IPS DF 19.7 (cell line): ENCODE data around the gene TNIK.

Source experiments
- DNase-seq: peaks from one replicate; pipeline ENCODE4 v3.0.0-alpha.2; 2013; ENCODE audit warnings: low read depth, low spot score

TNIK gene

GRCh38 chr3:171459942-171460724 lies at the start of gene TNIK:
Gene TNIK, minus strand, starts transcription at chr3:171460405. Its CDS starts 342 bp downstream, at chr3:171460063.
- no peak for DNase-seq

- DNase-seq: no peak
These were observed 48.5 kb upstream of the TNIK start for GRCh38 chr3:171508676-171509075.

GRCh38 chr3:171508206-171508605 lies 48.0 kb upstream of the TNIK start:
- no peak for DNase-seq

DNA sequence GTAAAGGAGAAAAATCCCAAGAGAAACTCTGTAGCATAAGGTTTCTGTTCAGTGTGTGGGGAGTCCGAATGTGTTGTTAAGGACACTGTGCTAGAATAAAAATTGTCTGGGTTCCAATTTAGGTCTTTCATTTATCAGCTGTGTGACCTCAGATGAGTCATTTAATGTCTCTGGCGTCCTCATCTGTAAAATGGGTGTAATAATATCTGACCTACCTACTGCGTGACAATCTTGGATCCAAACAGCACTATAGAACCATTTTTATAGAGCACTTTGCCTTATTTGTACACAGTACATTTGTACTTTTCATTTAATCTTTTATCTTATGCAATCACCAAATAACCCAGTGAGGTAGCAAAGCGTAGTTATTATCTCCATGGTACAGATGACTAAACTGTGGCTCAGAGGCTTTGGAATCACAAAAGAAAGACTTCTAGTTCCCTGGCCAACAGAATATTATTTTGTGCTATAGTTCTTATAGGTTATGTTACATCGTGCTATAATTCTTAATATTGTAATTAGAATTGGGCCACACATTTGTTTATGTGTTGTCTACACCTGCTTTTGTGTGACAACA lies 46.6 kb upstream of the TNIK start:
- DNase-seq: no peak

- DNase-seq: no peak
These were observed 45.7 kb upstream of the TNIK start for GRCh38 chr3:171505822-171506333.

GRCh38 chr3:171504376-171504775 lies 44.2 kb upstream of the TNIK start:
- no peak for DNase-seq

DNA sequence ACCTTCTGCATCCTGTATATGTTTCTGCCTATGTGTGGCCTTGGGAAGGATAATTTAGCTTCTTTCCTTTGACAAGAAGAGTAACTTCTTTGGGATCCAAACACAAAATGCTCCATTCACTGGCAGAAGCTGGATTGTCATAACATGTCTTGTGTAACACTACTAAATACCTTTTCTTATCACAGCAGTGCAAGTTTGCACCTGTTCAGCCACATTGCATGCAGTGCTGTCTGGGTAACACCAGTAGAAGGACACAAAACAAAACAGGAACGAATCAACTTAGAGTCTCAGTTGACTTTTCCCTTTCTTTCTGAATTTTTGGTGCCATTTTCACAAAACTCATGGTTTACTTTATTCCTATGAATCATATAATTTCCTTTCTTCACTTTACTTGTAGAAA lies 43.6 kb upstream of the TNIK start:
- DNase-seq: no peak

GRCh38 chr3:171498921-171499320 lies 38.7 kb upstream of the TNIK start:
- DNase-seq: no peak

DNA sequence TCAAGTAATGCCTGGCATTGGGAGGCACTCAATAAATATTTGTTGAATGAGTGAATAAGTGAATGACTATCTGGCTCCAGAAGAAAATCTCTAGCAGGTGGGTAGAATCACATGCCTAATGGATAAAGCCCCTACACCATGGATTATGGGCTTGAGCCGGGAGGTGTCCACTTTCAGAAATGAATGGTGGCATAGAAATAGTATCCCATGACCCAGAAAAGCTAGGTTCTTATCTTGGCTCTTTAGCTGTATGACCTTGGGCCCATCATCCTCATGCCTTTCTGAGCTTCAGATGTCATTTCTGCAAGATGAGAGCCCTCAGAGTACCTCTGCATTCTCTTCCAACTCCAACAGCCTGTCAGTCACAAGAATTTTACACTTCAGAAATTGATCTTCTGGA lies 37.3 kb upstream of the TNIK start:
- no peak for DNase-seq

DNA sequence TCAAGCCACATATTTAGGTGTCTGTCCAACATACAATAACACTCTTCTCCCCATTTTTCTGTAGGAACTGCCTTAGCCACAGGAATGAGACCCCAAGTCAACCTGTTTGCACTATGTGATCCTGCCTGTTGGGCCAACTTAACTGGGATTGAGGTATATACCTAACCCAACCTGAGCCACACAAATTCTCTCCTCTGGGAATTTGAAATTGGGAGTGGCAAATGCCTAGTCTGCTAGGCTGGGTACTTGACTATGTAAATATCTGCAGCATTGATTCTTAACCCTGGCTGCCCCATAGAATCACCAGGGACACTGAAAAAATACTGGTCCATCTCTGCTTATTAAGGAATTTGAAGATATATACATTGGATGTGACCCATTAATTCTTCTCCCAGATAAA lies 35.2 kb upstream of the TNIK start:
- DNase-seq: no peak

- DNase-seq: no peak
These were observed 34.4 kb upstream of the TNIK start for GRCh38 chr3:171494457-171495109.

GRCh38 chr3:171491361-171491760 lies 31.2 kb upstream of the TNIK start:
- DNase-seq: no peak

GRCh38 chr3:171490901-171491300 lies 30.7 kb upstream of the TNIK start:
- no peak for DNase-seq

- DNase-seq: no peak
These were observed 29.1 kb upstream of the TNIK start for GRCh38 chr3:171489348-171489747.

- no peak for DNase-seq
These were observed 28.3 kb upstream of the TNIK start for GRCh38 chr3:171488479-171488878.

DNA sequence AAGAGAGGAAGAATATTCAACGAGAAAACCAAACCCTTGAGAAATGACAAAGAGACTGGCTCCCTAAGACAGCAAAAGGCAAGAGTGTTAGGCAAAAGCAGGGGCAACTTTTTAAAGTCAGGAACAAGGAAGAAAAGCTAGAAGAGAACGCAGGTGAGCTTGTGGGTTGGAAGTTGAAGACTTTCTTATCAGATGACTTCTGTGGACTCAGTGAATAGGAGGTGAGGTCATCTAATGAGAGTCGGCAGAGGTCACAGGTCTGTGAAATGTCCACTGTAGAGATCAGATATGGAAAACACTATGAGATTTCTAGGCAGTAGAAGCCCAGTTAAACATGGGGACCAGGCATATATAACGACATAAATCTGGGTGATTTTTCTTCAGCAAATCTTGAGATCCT lies 27.2 kb upstream of the TNIK start:
- DNase-seq: no peak

DNA sequence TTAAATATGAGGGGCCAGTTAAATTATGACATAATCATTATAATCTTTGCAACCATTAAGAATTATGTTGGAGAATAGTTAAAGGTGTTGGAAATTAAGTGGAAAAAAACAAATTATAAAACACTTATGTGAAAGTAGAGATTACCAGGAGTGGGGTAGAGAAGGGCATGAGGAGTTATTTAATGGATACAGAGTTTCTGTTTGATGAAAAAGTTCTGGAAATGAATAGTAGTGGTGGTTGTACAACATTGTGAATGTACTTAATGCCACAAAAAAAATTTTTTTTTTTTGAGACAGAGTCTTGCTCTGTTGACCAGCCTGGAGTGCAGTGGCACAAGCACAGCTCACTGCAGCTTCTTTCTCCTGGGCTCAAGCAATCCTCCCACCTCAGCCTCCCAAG lies 25.1 kb upstream of the TNIK start:
- DNase-seq: no peak

DNA sequence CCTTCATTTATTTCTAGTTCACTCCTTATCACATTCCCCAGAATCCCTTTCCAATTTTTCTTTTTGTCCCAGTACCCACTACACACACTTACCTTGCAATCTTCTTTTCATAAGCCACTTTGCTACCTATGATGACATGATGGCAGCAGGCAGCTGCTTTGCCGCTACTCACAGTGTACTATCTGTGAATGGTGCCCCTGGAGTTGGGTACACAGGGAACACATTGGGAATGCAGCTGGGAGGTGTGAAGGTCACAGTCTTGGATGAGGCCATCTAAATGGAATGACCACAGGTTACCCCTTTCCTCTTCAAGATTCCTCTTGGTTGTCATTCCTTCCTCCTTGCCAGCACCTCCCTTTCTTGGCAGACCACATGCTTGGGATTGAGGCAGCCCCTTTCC lies 20.8 kb upstream of the TNIK start:
- no peak for DNase-seq

DNA sequence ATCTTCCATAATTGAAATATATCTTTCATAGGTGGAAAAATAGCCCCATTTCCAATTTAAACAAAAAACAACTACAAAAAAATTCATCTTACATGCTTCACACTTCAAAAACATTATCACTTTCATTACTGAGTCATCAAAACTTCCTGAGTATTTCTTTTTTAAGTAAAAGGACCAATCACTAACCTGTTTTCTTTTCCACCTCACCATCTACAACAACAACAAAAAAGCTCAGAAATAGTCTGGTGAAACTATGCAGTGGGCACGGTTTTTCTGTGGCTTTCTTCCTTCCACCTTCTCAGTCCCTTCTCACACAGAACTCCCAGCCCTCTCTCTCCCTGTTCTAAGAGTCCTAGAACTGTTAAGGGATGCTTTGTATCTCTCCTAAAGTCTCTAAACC lies 20.3 kb upstream of the TNIK start:
- no peak for DNase-seq

- DNase-seq: no peak
These were observed 16.4 kb upstream of the TNIK start for GRCh38 chr3:171476532-171477102.

DNA sequence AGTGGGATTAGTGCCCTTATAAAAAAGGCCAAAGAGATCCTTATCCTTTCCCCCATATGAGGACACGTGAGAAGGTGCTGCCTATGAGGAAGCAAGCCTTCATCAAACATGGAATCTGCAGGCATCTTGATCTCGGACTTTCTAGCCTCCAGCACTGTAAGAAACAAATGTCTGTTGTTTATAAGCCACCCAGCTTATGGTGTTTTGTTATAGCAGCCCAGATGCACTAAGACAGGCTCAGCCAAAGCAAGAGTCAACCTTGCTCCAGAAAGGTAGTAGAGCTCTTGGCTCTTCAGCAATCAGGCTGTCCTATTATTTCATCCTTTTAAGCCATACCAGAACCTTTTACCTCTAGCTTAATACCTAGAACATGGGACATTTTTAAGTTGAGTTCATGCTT lies 12.3 kb upstream of the TNIK start:
- no peak for DNase-seq

DNA sequence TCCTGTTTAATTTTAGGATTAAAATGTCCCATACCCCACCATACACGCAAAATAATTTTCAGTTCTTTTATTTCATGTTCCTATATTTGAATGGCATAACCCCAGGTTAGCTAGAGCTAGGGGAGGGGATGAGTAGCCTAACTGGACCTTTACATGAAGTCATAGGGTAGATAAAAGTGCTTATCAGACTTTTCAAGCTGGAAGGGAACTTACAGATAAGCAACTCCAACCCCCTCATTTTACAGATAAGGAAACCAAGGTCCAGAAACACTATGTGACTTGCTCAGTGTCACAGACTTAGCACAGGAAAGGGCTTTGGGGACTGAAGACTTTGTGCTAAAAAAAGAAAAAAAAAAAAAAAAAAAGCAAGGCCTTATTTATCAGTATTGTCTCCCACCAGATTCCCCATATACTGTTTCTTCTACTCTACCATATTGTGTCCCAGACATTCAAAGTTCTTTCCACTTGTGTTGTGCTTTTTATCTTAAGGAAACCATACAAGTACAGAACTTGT lies 10.6 kb upstream of the TNIK start:
- no peak for DNase-seq
